H1 (cell line): Measurements from ENCODE around the gene ZNF469. TPM values are rescaled to one million over a fixed set of nuclear protein-coding genes. Genes with fewer than 3 reads are reported as not detected.
A peak's percentile ranks its signal among the peaks of the same experiment; 100 is the strongest.

Experiments used
- CTCF ChIA-PET: fragments of 300-600 bp; sonication (Branson Sonifier 250); formaldehyde crosslinking; loops from one replicate; lab custom pipeline; 2021; ENCODE audit not compliant: partially characterized antibody; lab: Charles Lee
- POLR2A ChIA-PET: fragments of 300-600 bp; sonication (Branson Sonifier 250); formaldehyde crosslinking; loops from one replicate; lab custom pipeline; 2021; ENCODE audit warnings: inconsistent platforms; ENCODE audit not compliant: partially characterized antibody; lab: Charles Lee
- DNase-seq, 2 experiments: peaks; one replicate each; pipeline versions ENCODE4 v3.0.0 to v3.0.0-alpha.2; 2010 to 2022; ENCODE audit warnings: low spot score in 2 of 2, low read depth in 1 of 2, mixed read lengths in 1 of 2
- FAIRE-seq: peaks from 2 replicates; lab custom pipeline; 2011; peaks lifted over from hg19 to GRCh38; lab: Jason Lieb, UNC
- H2AFZ ChIP-seq: 2 replicates; pipeline ENCODE4 v1.8.1; 2012; ENCODE audit warnings: low read length, inconsistent platforms
- H2AK5ac ChIP-seq: 2 replicates; pipeline ENCODE4 v1.6.1; 2013; ENCODE audit warnings: low read depth, low read length
- H2BK120ac ChIP-seq: replicated peaks from 2 replicates; pipeline ENCODE3; 2013; ENCODE audit warnings: low read depth, low read length, inconsistent platforms
- H2BK12ac ChIP-seq: 2 replicates; pipeline ENCODE4 v1.6.1; 2013; ENCODE audit warnings: low read depth, low read length
- H2BK15ac ChIP-seq: 2 replicates; pipeline ENCODE4 v1.6.1; 2013; ENCODE audit warnings: low read length
- H2BK20ac ChIP-seq: 2 replicates; pipeline ENCODE4 v1.6.1; 2013; ENCODE audit warnings: low read length
- H2BK5ac ChIP-seq: 2 replicates; pipeline ENCODE4 v1.6.1; 2013; ENCODE audit warnings: low read depth, low read length
- H3K14ac ChIP-seq: 2 replicates; pipeline ENCODE4 v1.6.1; 2013; ENCODE audit warnings: inconsistent platforms; ENCODE audit not compliant: insufficient read length
- H3K18ac ChIP-seq: 2 replicates; pipeline ENCODE4 v1.6.1; 2013; ENCODE audit warnings: low read length; ENCODE audit errors: extremely low read depth
- H3K23ac ChIP-seq: 2 replicates; pipeline ENCODE4 v1.6.1; 2013; ENCODE audit warnings: inconsistent platforms; ENCODE audit not compliant: insufficient read length
- H3K23me2 ChIP-seq: 2 replicates; pipeline ENCODE4 v1.6.1; 2013; ENCODE audit warnings: low read depth, low read length
- H3K27ac ChIP-seq: 2 replicates; pipeline ENCODE4 v1.6.1; 2011; ENCODE audit warnings: low read depth, low read length, inconsistent platforms
- H3K27me3 ChIP-seq, 4 experiments: replicated peaks in 1 of 4; 1 replicate in 1 of 4; 2 replicates in 3 of 4; pipeline versions ENCODE4 v1.6.1 to v1.8.1; 2011 to 2013; ENCODE audit warnings: low read length in 3 of 4, mild to moderate bottlenecking in 3 of 4, inconsistent platforms in 2 of 4, mixed read lengths in 2 of 4, moderate library complexity in 1 of 4; ENCODE audit not compliant: control insufficient read depth in 3 of 4, insufficient read depth in 3 of 4; ENCODE audit errors: extremely low read depth in 1 of 4
- H3K36me3 ChIP-seq, 4 experiments: 2 replicates each; pipeline versions ENCODE4 v1.6.1 to v1.8.1; 2011 to 2013; ENCODE audit warnings: mild to moderate bottlenecking in 4 of 4, low read length in 3 of 4, moderate library complexity in 2 of 4, control low read depth in 1 of 4, inconsistent platforms in 1 of 4; ENCODE audit not compliant: insufficient read depth in 4 of 4, control insufficient read depth in 2 of 4
- H3K4ac ChIP-seq: replicated peaks from 2 replicates; pipeline ENCODE3; 2013; ENCODE audit warnings: low read length, low read depth, mixed read lengths, inconsistent platforms; ENCODE audit not compliant: insufficient read length
- H3K4me1 ChIP-seq, 4 experiments: replicated peaks in 1 of 4; 1 replicate in 1 of 4; 2 replicates in 3 of 4; pipeline versions ENCODE4 v1.6.1 to v1.8.1; 2011 to 2013; ENCODE audit warnings: low read length in 3 of 4, inconsistent platforms in 2 of 4, mixed read lengths in 1 of 4; ENCODE audit not compliant: insufficient read depth in 4 of 4, control insufficient read depth in 3 of 4
- H3K4me2 ChIP-seq, 2 experiments: 2 replicates each; pipeline versions ENCODE4 v1.6.1 to v1.8.1; 2011 to 2013; ENCODE audit warnings: low read depth in 2 of 2, low read length in 2 of 2, control low read depth in 1 of 2, inconsistent platforms in 1 of 2, mild to moderate bottlenecking in 1 of 2; ENCODE audit not compliant: insufficient read depth in 1 of 2
- H3K4me3 ChIP-seq, 4 experiments: fragments of 200-600, 300-600 bp in 1 of 4; sonication (generic), shearing (Covaris generic), sonication (Bioruptor Twin) in 1 of 4; 2 replicates each; pipeline versions ENCODE4 v1.5.1 to v1.8.1; 2011 to 2016; ENCODE audit warnings: low read length in 4 of 4, low read depth in 3 of 4, control low read depth in 2 of 4, inconsistent platforms in 2 of 4, mild to moderate bottlenecking in 2 of 4, mixed read lengths in 1 of 4, moderate library complexity in 1 of 4; ENCODE audit not compliant: insufficient read depth in 2 of 4; ENCODE audit errors: extremely low read depth in 1 of 4
- H3K56ac ChIP-seq: replicated peaks from 2 replicates; pipeline ENCODE3; 2013; ENCODE audit warnings: low read depth, mild to moderate bottlenecking, mixed read lengths, low read length, inconsistent platforms; ENCODE audit not compliant: insufficient read length
- H3K79me1 ChIP-seq: 2 replicates; pipeline ENCODE4 v1.6.1; 2013; ENCODE audit warnings: low read depth, low read length, control low read depth
- H3K79me2 ChIP-seq, 2 experiments: 2 replicates each; pipeline versions ENCODE4 v1.6.1 to v1.8.1; 2012 to 2013; ENCODE audit warnings: low read length in 2 of 2, mild to moderate bottlenecking in 2 of 2, inconsistent platforms in 1 of 2; ENCODE audit not compliant: insufficient read depth in 2 of 2, control insufficient read depth in 1 of 2
- H3K9ac ChIP-seq, 4 experiments: replicated peaks in 1 of 4; 1 replicate in 1 of 4; 2 replicates in 3 of 4; pipeline versions ENCODE4 v1.6.1 to v1.8.1; 2011 to 2013; ENCODE audit warnings: low read depth in 3 of 4, low read length in 3 of 4, control low read depth in 2 of 4, mild to moderate bottlenecking in 2 of 4, moderate library complexity in 2 of 4, inconsistent platforms in 1 of 4; ENCODE audit errors: extremely low read depth in 1 of 4
- H3K9me3 ChIP-seq, 2 experiments: 2 replicates each; pipeline versions ENCODE4 v1.6.1 to v1.8.1; 2012 to 2013; ENCODE audit warnings: mild to moderate bottlenecking in 2 of 2, moderate library complexity in 2 of 2, control low read depth in 1 of 2, inconsistent platforms in 1 of 2, low read depth in 1 of 2, low read length in 1 of 2, mixed read lengths in 1 of 2; ENCODE audit not compliant: insufficient read depth in 2 of 2
- H4K20me1 ChIP-seq, 2 experiments: replicated peaks in 1 of 2; 2 replicates each; pipeline versions ENCODE3 to v1.8.1; 2011 to 2013; ENCODE audit warnings: inconsistent platforms in 2 of 2, low read length in 2 of 2, mild to moderate bottlenecking in 1 of 2; ENCODE audit not compliant: insufficient read depth in 2 of 2, control insufficient read depth in 1 of 2
- H4K5ac ChIP-seq: 2 replicates; pipeline ENCODE4 v1.6.1; 2013; ENCODE audit warnings: low read length, low read depth, mixed read lengths, inconsistent platforms; ENCODE audit not compliant: insufficient read length
- H4K8ac ChIP-seq: 2 replicates; pipeline ENCODE4 v1.8.0; 2013; ENCODE audit warnings: mild to moderate bottlenecking, moderate library complexity, low read length, inconsistent platforms; ENCODE audit not compliant: insufficient read depth; ENCODE audit errors: extremely low read depth
- H4K91ac ChIP-seq: replicated peaks from 2 replicates; pipeline ENCODE3; 2013; ENCODE audit warnings: low read length, mixed read lengths, inconsistent platforms; ENCODE audit not compliant: insufficient read length
- BACH1 ChIP-seq: IDR thresholded peaks from 2 replicates; pipeline ENCODE4 v1.6.1; 2012; ENCODE audit warnings: low read length, improper control_type of control experiment
- BRCA1 ChIP-seq: IDR thresholded peaks from 2 replicates; pipeline ENCODE4 v1.6.1; 2012; ENCODE audit warnings: low read depth, low read length, improper control_type of control experiment
- EGR1 ChIP-seq: IDR thresholded peaks from 2 replicates; pipeline ENCODE4 v1.6.1; 2011; ENCODE audit warnings: low read depth, low read length, borderline replicate concordance
- EP300 ChIP-seq, 2 experiments: IDR thresholded peaks; 1 replicate in 1 of 2; 2 replicates in 1 of 2; pipeline ENCODE4 v1.6.1; 2011 to 2012; ENCODE audit warnings: low read depth in 2 of 2, low read length in 2 of 2, mild to moderate bottlenecking in 2 of 2, borderline replicate concordance in 1 of 2, inconsistent platforms in 1 of 2, moderate library complexity in 1 of 2
- FOSL1 ChIP-seq: IDR thresholded peaks from 2 replicates; pipeline ENCODE4 v1.6.1; 2011; ENCODE audit warnings: mild to moderate bottlenecking, low read depth, low read length, moderate library complexity; ENCODE audit not compliant: insufficient read depth
- GTF2F1 ChIP-seq: IDR thresholded peaks from 2 replicates; pipeline ENCODE4 v1.6.1; 2012; ENCODE audit warnings: low read depth, low read length, improper control_type of control experiment, borderline replicate concordance
- HDAC6 ChIP-seq: IDR thresholded peaks from one replicate; pipeline ENCODE4 v1.7.1; 2012; ENCODE audit warnings: low read depth, mild to moderate bottlenecking, inconsistent platforms, low read length, moderate library complexity
- SP1 ChIP-seq: IDR thresholded peaks from 2 replicates; pipeline ENCODE4 v1.6.1; 2011; ENCODE audit warnings: low read depth, low read length
- SP4 ChIP-seq: IDR thresholded peaks from 2 replicates; pipeline ENCODE4 v1.6.1; 2012; ENCODE audit warnings: low read length, inconsistent platforms
- SUZ12 ChIP-seq: fragments of 200-600 bp; sonication (generic); IDR thresholded peaks from 2 replicates; pipeline ENCODE4 v1.6.1; 2012; ENCODE audit warnings: mild to moderate bottlenecking, inconsistent platforms, low read length, moderate library complexity, mixed read lengths
- TCF12 ChIP-seq: IDR thresholded peaks from 2 replicates; pipeline ENCODE4 v1.6.1; 2011; ENCODE audit warnings: low read depth, mild to moderate bottlenecking, low read length
- WGBS, 2 experiments: shearing (Covaris generic) in 1 of 2; methylation state at CpG; one replicate each; pipeline versions ENCODE4 v1.1.6 to v1.1.7; 2013 to 2015; ENCODE audit warnings: low lambda C conversion rate in 2 of 2, mixed read lengths in 2 of 2, inconsistent platforms in 1 of 2, low coverage in 1 of 2, missing lambda C conversion rate in 1 of 2; ENCODE audit not compliant: insufficient replicate concordance in 2 of 2, insufficient coverage in 1 of 2, insufficient read length in 1 of 2; ENCODE audit errors: extremely low coverage in 1 of 2, missing lambda C conversion rate in 1 of 2; 5-methylcytosine and 5-hydroxymethylcytosine counted together
- polyA plus RNA-seq, 7 experiments: library from polyadenylated mRNA; depleted of rRNA in 3 of 7; stranded (reverse) in 5 of 7; unstranded in 2 of 7; fragments of >200 nt in 5 of 7; fragments of 200-250 nt in 2 of 7; gene quantifications; 1 replicate in 5 of 7; 2 replicates in 1 of 7; 4 replicates in 1 of 7; pipeline versions ENCODE4 v1.2.1 to v1.2.3, GENCODE V29; 2011 to 2013; ENCODE audit warnings: missing spikeins in 2 of 7, mixed read lengths in 2 of 7
- total RNA-seq: library from RNA; stranded (reverse); fragmentation: NEBNext Ultra II Directional; extraction: Animal tissue kit (Norgen Biotek cat#: 25700); gene quantifications from 2 replicates; pipeline ENCODE4 v1.2.1, GENCODE V29; 2021
- TF ChIP-seq, protein P1 (sequence below): IDR thresholded peaks from 2 replicates; pipeline ENCODE4 v1.6.1; 2012; ENCODE audit warnings: low read length, inconsistent platforms

Gene ZNF469
- total and polyA plus RNA-seq, 2 of the 8 experiments (the other 6 are each of a cell fraction or from before 2014, with no cell fraction given): 0.30 to 1.8 TPM

DNA sequence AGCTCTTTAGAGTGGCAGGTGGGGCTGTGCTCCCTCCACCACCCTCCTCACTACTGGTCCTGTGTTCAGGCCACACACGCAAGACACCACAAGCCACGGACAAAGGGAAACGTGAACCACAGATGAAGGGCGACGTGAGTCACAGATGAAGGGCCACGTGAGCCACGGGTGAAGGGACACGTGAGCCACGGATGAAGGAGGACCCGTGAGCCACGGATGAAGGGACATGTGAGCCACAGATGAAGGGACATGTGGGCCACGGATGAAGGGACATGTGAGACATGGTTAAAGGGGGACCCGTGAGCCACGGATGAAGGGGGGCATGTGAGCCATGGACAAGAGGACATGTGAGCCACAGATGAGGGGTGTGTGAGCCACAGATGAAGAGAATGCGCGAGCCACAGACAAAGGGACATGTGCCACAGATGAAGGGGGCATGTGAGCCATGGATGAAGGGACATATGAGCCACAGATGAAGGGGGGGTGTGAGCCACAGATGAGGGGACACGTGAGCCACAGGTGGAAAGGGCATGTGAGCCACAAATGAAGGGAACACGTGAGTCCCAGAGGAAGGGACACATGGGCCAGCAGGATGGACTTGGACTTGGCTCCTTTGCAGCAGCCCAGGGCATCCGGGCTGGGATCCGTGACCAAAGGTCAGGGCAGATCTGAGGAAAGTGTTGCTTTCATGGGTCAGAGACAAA is 15.6 kb downstream of the ZNF469 start:
- peaks cover 7 to 13% of the 10 kb centered on the region in 2 experiments; a peak in 2 of 4 replicates for H3K9me3 ChIP-seq
- no peak overlapping the region for H3K4ac ChIP-seq
- H2BK5ac ChIP-seq: no peak overlapping the region
- H3K79me1 ChIP-seq: no peaks in the 10 kb centered on the region
- H3K18ac ChIP-seq: no peak overlapping the region
- peaks cover 12% of the 10 kb centered on the region; the same call in 1 of the 2 replicates for H3K23me2 ChIP-seq
- H2BK20ac ChIP-seq: no peak overlapping the region
- peaks cover 0 to 6% of the 10 kb centered on the region in 2 experiments for H4K20me1 ChIP-seq
- H3K14ac ChIP-seq: no peak overlapping the region
- no peak overlapping the region for H3K27ac ChIP-seq
- FAIRE-seq (no peak), DNase-seq (no peak)
- no peaks in the 10 kb centered on the region for H3K27me3 ChIP-seq
- no peaks in the 10 kb centered on the region for H3K4me1 ChIP-seq
- no peaks in the 10 kb centered on the region for H3K36me3 ChIP-seq
- ChIA-PET POLR2A (no interaction called here), CTCF (no interaction called here)
- no peak overlapping the region for H3K4me3 ChIP-seq
- no peak overlapping the region for H4K91ac ChIP-seq
- H3K4me2 ChIP-seq: no peak overlapping the region
- H2BK12ac ChIP-seq: no peak overlapping the region
- H3K9ac ChIP-seq: no peak overlapping the region
- no peak overlapping the region for H2AFZ ChIP-seq
- no peak overlapping the region for H4K5ac ChIP-seq
- H2BK15ac ChIP-seq: no peak overlapping the region
- 79% methylated on average over 20 of the region's 20 CpGs; no CpG with 5 or more reads in 1 of the 2 experiments for WGBS, 2 experiments
- no peaks in the 10 kb centered on the region for H3K79me2 ChIP-seq
- no peak overlapping the region for H2AK5ac ChIP-seq
- no peak overlapping the region for H4K8ac ChIP-seq
- H3K56ac ChIP-seq: no peak overlapping the region
- H3K23ac ChIP-seq: no peak overlapping the region
- no peak overlapping the region for H2BK120ac ChIP-seq
- no peak for TF ChIP-seq GTF2F1
- 0 out of 2 replicates have a peak, but pooled peaks have one; percentile 56 for TF ChIP-seq FOSL1
- TF ChIP-seq EP300 (IDR thresholded peaks at IDR 0.05; ENCODE audit: borderline replicate concordance in 1 of 2, low read depth in 2 of 2, low read length in 2 of 2): no peak
- no peak for TF ChIP-seq HDAC6
- TF ChIP-seq BACH1: no peak
- TF ChIP-seq SP1: no peak
- no peak for TF ChIP-seq SP4
- TF ChIP-seq, protein P1, sequence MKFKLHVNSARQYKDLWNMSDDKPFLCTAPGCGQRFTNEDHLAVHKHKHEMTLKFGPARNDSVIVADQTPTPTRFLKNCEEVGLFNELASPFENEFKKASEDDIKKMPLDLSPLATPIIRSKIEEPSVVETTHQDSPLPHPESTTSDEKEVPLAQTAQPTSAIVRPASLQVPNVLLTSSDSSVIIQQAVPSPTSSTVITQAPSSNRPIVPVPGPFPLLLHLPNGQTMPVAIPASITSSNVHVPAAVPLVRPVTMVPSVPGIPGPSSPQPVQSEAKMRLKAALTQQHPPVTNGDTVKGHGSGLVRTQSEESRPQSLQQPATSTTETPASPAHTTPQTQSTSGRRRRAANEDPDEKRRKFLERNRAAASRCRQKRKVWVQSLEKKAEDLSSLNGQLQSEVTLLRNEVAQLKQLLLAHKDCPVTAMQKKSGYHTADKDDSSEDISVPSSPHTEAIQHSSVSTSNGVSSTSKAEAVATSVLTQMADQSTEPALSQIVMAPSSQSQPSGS: no peak
- TF ChIP-seq EGR1: peak; percentile 93
- no peak for TF ChIP-seq BRCA1
- TF ChIP-seq SUZ12: no peak
- TF ChIP-seq TCF12: no peak
